Neural cell (in vitro differentiated cells): ENCODE measurements around the gene UBN2. TPM values are rescaled to one million over a fixed set of nuclear protein-coding genes. Genes with fewer than 3 reads are reported as not detected.

ENCODE experiments used
- H2AFZ ChIP-seq: fragments of 200-600, 300-800 bp; sonication (generic), shearing (Covaris generic); 2 replicates; pipeline ENCODE4 v1.6.0; 2014; ENCODE audit warnings: low read depth, mild to moderate bottlenecking, antibody characterized with exemption, low read length, moderate library complexity
- H3F3A ChIP-seq: fragments of 200-600 bp; shearing (Covaris generic); 2 replicates; pipeline ENCODE4 v1.6.1; 2016; ENCODE audit warnings: mild to moderate bottlenecking, moderate library complexity, mixed read lengths, antibody characterized with exemption, low read length; ENCODE audit not compliant: insufficient read depth, poor library complexity, severe bottlenecking
- H3K27ac ChIP-seq: fragments of 200-600, 300-800 bp; sonication (generic), shearing (Covaris generic); 2 replicates; pipeline ENCODE4 v1.5.1; 2014; ENCODE audit warnings: mild to moderate bottlenecking, low read length, moderate library complexity
- H3K27me3 ChIP-seq: fragments of 300-800, 200-600 bp; sonication (generic), shearing (Covaris generic); 2 replicates; pipeline ENCODE4 v1.6.0; 2014; ENCODE audit warnings: mild to moderate bottlenecking, low read depth, low read length, moderate library complexity; ENCODE audit not compliant: insufficient read depth
- H3K36me3 ChIP-seq: fragments of 300-800, 200-600 bp; sonication (generic), shearing (Covaris generic); 2 replicates; pipeline ENCODE4 v1.5.1; 2014; ENCODE audit warnings: mild to moderate bottlenecking, antibody characterized with exemption, low read length, moderate library complexity; ENCODE audit not compliant: insufficient read depth
- H3K4me2 ChIP-seq: fragments of 300-800, 200-600 bp; sonication (generic), shearing (Covaris generic); 2 replicates; pipeline ENCODE4 v1.6.0; 2014; ENCODE audit warnings: mild to moderate bottlenecking, low read length
- H3K4me3 ChIP-seq: fragments of 300-800, 200-600 bp; sonication (generic), shearing (Covaris generic); 2 replicates; pipeline ENCODE4 v1.5.1; 2014; ENCODE audit warnings: mild to moderate bottlenecking, low read length, moderate library complexity
- H3K79me2 ChIP-seq: fragments of 200-600 bp; shearing (Covaris generic); replicated peaks from 2 replicates; pipeline ENCODE4 v1.6.0; 2014; ENCODE audit warnings: mild to moderate bottlenecking, low read length, moderate library complexity; ENCODE audit not compliant: insufficient read depth
- H3K9ac ChIP-seq: fragments of 300-800, 200-600 bp; sonication (generic), shearing (Covaris generic); 2 replicates; pipeline ENCODE4 v1.6.1; 2016; ENCODE audit warnings: mild to moderate bottlenecking, low read length, mixed read lengths
- H3K9me2 ChIP-seq: fragments of 200-600 bp; shearing (Covaris generic); 2 replicates; pipeline ENCODE4 v1.6.1; 2016; ENCODE audit warnings: mild to moderate bottlenecking, low read length, mixed read lengths; ENCODE audit not compliant: insufficient read depth
- H3K9me3 ChIP-seq: fragments of 200-600, 300-800 bp; sonication (generic), shearing (Covaris generic); 2 replicates; pipeline ENCODE4 v1.6.1; 2016; ENCODE audit warnings: mild to moderate bottlenecking, mixed run types, low read length, moderate library complexity, mixed read lengths
- H4K20me1 ChIP-seq: fragments of 200-600 bp; shearing (Covaris generic); 2 replicates; pipeline ENCODE4 v1.6.1; 2016; ENCODE audit warnings: mild to moderate bottlenecking, mixed run types; ENCODE audit not compliant: insufficient read depth
- CTCF ChIP-seq: fragments of 450-650 bp; IDR thresholded peaks from 2 replicates; pipeline ENCODE4 v1.5.1; 2014; ENCODE audit warnings: antibody characterized with exemption, mild to moderate bottlenecking, moderate library complexity; ENCODE audit not compliant: poor library complexity, severe bottlenecking
- EP300 ChIP-seq: fragments of 450-650 bp; conservative IDR thresholded peaks from 2 replicates; pipeline ENCODE4 v1.6.1; 2014; ENCODE audit warnings: antibody characterized with exemption, mild to moderate bottlenecking, moderate library complexity; ENCODE audit not compliant: poor library complexity, severe bottlenecking
- EZH2 ChIP-seq: fragments of 200-600, 300-800 bp; shearing (Covaris generic), sonication (generic); IDR thresholded peaks from 2 replicates; pipeline ENCODE4 v1.6.1; 2014; ENCODE audit warnings: antibody characterized with exemption, low read length, borderline replicate concordance, mild to moderate bottlenecking; ENCODE audit not compliant: insufficient read depth, poor library complexity, severe bottlenecking
- MXI1 ChIP-seq: fragments of 450-650 bp; conservative IDR thresholded peaks from 2 replicates; pipeline ENCODE4 v1.6.1; 2014; ENCODE audit warnings: antibody characterized with exemption, mild to moderate bottlenecking; ENCODE audit not compliant: poor library complexity, severe bottlenecking
- POLR2AphosphoS5 ChIP-seq: IDR thresholded peaks from 2 replicates; pipeline ENCODE4 v1.6.1; 2012
- RAD21 ChIP-seq: fragments of 450-650 bp; conservative IDR thresholded peaks from 2 replicates; pipeline ENCODE4 v1.6.1; 2014; ENCODE audit warnings: antibody characterized with exemption, mild to moderate bottlenecking, moderate library complexity
- REST ChIP-seq: IDR thresholded peaks from 2 replicates; pipeline ENCODE4 v1.6.1; 2012; ENCODE audit warnings: borderline replicate concordance
- SMC3 ChIP-seq: fragments of 450-650 bp; conservative IDR thresholded peaks from 2 replicates; pipeline ENCODE4 v1.6.1; 2014; ENCODE audit warnings: antibody characterized with exemption, mild to moderate bottlenecking, moderate library complexity; ENCODE audit not compliant: poor library complexity
- TAF1 ChIP-seq: IDR thresholded peaks from 2 replicates; pipeline ENCODE4 v1.6.1; 2012; ENCODE audit warnings: low read depth
- polyA plus RNA-seq: library from polyadenylated mRNA; depleted of rRNA; stranded (reverse); fragments of >200 nt; gene quantifications from 2 replicates; pipeline ENCODE4 v1.2.3, GENCODE V29; 2014

UBN2 gene
- polyA plus RNA-seq, 1 donor from 2014 or later: 18.2 TPM

GRCh38 chr7:139245401-139245800 is 14.4 kb downstream of the UBN2 start:
- Histone ChIP-seq H3K79me2 (peaks cover 7% of the 10 kb centered on the region), H3K9me2 (no peaks in the 10 kb centered on the region), H3F3A (no peaks in the 10 kb centered on the region), H4K20me1 (no peaks in the 10 kb centered on the region), H3K36me3 (peaks cover 10% of the 10 kb centered on the region), H3K4me2 (no peak overlapping the region), H3K9ac (no peak overlapping the region), H3K9me3 (no peaks in the 10 kb centered on the region), H2AFZ (no peak overlapping the region), H3K27ac (no peak overlapping the region), H3K4me3 (no peak overlapping the region), H3K27me3 (no peaks in the 10 kb centered on the region)
- no peak for TF ChIP-seq POLR2AphosphoS5
- TF ChIP-seq TAF1: no peak
- TF ChIP-seq MXI1: no peak
- no peak for TF ChIP-seq CTCF
- no peak for TF ChIP-seq EP300
- TF ChIP-seq EZH2: no peak
- no peak for TF ChIP-seq REST
- TF ChIP-seq SMC3: no peak
- no peak for TF ChIP-seq RAD21

- H4K20me1 ChIP-seq: no peaks in the 10 kb centered on the region
- no peaks in the 10 kb centered on the region for H3K9me2 ChIP-seq
- no peaks in the 10 kb centered on the region for H3K27me3 ChIP-seq
- peaks cover 10% of the 10 kb centered on the region for H3K36me3 ChIP-seq
- no peak overlapping the region for H3K27ac ChIP-seq
- no peak overlapping the region for H3K4me3 ChIP-seq
- no peaks in the 10 kb centered on the region for H3K9me3 ChIP-seq
- H3K79me2 ChIP-seq: peaks cover 7% of the 10 kb centered on the region
- TF ChIP-seq EZH2 (no peak), SMC3 (no peak), TAF1 (no peak), EP300 (no peak), POLR2AphosphoS5 (no peak), RAD21 (no peak), REST (no peak), MXI1 (no peak), CTCF (no peak)
- no peak overlapping the region for H3K4me2 ChIP-seq
- H3K9ac ChIP-seq: no peak overlapping the region
- no peak overlapping the region for H2AFZ ChIP-seq
- no peaks in the 10 kb centered on the region for H3F3A ChIP-seq
These were observed 15.5 kb downstream of the UBN2 start for GRCh38 chr7:139246494-139246893.
